ENCODE measurements around the gene VMP1.
"Not testable (repeated sequence)": the region's sequence is repeated elsewhere in the genome, so short reads cannot be mapped to it uniquely, and the experiment has no call there.

VMP1 gene

DNA sequence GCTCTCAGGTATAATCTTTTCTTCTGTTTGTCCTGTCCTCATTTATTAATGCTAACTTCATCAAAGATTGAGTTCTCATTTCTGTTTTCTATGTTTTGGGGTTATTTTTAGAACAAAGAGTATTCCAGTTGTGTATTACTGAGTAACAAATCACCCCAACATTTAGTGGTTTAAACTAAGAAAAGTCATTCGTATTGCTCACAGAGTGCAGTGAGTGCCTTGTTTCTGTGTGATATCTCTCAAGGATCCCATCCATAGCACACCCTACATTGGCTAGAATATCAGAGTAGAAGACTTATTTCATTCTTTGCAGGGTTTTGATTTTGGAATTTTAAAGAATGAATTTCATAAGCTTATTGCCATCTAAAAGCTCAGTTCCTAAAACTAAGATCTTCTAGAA, 72.1 kb downstream of the VMP1 start:
- DNase-seq (ENCODE audit: low spot score) = no peak

DNA sequence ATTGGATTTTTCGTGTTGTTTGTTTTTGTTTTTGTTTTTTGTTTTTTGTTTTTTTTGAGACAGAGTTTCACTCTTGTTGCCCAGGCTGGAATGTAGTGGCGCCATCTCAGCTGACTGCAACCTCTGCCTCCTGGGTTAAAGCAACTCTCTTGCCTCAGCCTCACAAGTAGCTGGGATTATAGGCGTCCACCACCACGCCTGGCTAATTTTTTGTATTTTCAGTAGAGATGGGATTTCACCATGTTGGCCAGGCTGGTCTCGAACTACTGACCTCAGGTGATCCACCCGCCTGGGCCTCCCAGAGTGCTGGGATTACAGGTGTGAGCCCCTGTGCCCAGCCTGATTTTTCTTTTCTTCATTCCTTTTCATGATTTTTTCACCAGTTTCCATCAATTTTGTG, 73.1 kb downstream of the VMP1 start:
- DNase-seq (ENCODE audit: low spot score) = not testable (repeated sequence)

DNA sequence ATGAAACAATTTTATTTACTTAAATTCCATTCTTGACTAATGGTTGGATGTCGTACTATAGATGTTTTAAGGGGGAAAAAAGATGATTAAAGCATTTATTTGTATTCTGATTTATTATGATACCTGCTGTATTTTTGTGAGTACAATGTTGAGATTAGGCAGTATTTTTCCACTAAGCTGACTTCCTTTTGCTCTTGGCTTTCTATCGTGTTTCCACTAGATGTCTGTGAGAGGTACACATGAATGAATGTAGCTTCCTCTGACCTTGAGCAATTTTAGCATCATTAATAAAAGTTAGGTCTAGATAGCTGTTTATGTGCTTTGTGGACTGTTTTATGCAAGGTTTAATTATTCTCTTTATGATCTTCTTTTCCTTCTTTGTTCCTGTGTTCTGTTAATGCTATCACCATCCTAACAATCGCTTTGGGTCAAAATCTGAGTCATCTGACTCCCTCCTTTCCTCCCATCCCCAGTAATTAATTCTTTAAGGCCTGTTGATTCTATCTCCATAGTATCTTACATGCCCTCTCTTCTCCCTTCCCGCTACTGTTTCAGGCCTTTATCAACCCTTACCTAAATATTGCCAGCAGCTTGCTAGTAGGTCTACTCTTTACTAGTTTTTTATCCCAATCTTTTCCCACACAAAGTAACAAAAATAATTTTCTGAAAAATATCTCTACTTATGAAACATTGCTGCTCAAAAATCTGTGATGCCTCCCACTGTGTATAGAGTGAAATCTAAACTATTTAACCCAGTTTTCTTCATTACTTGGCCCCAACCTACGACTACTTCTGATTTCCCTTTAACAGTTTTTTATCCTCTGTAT, 76.0 kb downstream of the VMP1 start:
- DNase-seq (ENCODE audit: low spot score) = peak; percentile 9

DNA sequence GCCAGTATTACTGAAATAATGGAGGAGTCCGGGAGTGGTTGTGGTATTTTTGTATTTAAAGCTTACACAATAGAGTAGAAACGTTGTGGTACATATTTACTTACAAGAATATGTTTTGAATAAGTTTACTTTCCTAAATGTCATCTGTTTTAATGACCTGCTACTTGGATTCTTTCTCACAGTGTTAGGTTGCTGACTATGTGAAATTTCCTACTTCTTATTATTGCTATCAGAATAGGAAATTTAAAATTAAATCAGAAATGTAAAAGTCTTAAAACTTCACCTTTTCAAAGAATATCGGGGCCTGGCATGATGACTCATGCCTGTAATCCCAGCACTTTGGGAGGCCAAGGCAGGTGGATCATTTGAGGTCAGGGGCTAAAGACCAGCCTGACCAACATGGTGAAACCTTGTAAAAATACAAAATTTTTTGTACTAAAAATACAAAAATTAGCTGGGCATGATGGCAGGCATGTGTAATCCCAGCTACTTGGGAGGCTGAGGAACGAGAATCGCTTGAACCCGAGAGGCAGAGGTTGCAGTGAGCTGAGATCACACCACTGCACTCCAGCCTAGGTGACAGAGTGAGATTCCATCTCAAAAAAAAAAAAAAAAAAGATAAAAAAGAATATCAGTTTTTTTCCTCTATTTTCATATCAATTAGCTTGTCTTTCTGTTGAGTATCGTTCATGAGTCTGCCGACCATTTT, 77.8 kb downstream of the VMP1 start:
- no peak for DNase-seq (ENCODE audit: low spot score)

DNA sequence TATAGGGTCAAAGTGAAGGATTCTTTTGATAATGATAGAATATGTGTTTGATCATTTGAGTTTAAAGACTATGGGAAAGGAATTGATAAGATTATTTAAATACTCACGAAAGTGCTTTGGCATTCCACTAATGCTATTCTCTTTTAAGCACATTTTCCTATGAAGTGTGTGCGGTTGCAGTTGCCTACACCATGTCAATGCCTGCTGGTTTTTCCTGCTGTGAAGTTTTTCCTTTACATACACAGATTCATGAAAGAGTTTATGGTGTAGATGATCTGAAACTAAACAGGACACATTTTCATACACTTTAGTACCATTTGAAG, 78.7 kb downstream of the VMP1 start:
- DNase-seq (ENCODE audit: low spot score) = no peak

DNA sequence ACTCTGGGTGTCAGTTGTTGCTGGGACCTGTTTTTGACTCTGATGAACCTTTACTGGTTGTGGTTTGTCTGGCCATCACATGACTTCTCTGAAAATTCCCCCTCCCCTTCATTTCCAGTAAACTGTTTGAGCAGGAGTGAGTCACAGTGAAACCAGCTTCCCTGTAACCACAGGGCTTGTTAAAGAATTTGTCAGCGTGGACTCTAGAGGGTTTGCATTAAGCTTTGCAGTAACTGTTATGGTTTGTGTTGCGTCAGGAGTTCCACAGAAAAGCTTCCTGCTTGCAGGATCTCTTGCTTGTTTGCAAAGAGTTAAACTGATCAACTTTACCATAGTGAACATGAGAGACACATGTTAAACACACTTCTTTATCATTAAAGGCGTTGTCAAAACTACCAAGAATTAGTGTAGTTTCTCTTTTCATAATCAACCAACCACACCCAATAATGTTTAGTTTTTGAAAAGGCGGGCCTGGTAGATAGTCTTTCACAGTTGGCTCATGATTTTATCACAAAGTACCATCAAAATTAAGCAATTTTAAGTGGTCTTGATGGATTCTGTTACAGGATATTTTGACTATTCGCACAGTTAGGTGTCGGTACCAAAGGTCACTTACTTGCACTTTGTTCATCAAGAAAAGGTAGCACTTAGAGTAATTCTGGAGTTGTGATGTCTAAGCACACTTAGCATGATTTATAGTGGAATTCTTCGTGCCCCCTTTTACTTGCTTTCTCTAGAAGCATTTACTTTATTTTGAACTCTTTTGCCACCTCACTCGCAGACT, 79.3 kb downstream of the VMP1 start:
- peak; percentile 83 for DNase-seq (ENCODE audit: low spot score)

DNA sequence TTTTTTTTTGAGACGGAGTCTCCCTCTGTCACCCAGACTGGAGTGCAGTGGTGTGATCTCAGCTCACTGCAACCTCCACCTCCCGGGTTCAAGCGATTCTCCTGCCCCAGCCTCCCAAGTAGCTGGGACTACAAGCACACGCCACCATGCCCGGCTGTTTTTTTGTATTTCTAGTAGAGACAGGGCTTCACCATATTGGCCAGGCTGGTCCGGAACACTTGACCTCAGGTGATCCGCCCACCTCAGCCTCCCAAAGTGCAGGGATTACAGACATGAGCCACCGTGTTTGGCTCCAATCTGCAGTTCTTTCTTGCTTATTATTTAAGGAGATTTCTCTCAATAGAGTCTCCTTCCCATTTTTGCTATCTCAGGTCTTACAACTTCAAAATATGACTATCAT, 82.4 kb downstream of the VMP1 start:
- not testable (repeated sequence) for DNase-seq (ENCODE audit: low spot score)

DNA sequence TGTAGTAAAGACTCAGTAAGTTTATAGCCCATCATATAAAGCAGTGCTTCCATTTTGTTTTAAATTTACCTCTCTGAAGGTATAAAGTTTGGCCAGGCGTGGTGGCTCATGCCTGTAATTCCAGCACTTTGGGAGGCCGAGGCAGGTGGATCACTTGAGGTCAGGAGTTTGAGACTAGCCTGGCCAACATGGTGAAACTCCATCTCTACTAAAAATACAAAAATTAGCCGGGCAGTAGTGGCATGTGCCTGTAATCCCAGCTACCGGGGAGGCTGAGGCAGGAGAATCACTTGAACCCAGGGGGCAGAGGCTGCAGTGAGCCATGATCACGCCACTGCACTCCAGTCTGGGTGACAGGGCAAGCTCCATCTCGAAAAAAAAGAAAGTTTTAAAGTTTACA, 83.0 kb downstream of the VMP1 start:
- DNase-seq (ENCODE audit: low spot score) = not testable (repeated sequence)

DNA sequence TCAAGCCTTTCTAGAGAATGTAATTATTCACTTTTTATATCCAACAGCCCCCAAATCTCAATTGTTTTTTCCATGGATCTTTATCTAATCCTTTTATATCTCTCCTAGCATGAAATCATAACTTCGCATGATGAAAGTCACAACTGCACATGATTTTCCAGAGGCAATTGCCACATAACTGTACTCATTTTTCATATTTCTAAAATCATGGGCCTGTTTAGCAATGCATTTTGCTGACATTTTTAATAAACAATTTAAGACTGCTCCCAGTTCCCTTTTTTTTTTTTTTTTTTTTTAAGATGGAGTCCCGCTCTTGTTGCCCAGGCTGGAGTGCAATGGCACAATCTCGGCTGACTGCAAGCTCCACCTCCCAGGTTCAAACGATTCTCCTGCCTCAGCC, 83.5 kb downstream of the VMP1 start:
- DNase-seq (ENCODE audit: low spot score) = no peak

DNA sequence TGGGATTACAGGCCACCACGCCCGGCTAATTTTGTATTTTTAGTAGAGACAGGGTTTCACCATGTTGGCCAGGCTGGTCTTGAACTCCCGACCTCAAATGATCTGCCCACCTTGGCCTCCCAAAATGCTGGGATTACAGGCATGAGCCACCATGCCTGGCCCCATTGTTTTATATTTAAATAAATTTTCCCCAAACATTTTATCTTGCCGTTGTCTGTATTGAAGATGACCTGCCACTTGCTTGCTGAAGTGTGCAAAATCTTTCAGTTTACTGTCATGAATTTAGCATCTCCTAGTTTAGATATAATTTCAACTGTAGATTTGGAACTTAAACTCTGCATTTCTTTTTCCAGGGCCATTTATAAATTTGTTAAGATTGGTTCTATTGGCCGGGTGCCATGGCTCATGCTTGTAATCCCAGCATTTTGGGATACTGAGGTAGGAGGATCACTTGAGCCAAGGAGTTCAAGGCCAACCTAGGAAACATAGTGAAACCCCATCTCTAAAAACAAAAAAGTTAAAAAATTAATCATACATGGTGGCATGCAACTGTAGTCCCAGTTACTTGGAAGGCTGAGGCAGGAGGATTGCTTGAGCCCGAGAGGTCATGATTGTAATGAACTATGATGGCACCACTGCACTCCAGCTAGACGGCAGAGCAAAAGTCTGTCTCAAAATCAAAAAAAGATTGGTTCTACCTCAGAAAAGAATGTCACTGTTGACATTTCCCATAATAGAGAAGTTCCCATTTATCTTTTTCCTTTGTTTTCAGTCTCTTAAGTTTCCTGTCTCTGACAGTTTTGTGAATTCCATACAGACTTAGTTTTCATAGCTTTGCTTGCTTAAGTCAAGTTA, 84.4 kb downstream of the VMP1 start:
- peak; percentile 14 for DNase-seq (ENCODE audit: low spot score)

DNA sequence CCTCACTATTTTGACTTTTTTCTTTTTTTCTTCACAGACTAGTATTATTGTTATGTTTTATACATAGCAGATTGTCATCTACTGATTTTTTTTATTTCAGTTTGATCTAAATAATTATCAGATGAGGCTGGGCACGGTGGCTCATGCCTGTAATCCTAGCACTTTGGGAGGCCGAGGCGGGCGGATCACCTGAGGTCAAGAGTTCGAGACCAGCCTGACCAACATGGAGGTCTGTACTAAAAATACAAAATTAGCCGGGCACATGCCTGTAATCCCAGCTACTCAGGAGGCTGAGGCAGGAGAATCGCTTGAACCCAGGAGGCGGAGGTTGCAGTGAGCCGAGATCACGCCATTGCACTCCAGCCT, 85.0 kb downstream of the VMP1 start:
- not testable (repeated sequence) for DNase-seq (ENCODE audit: low spot score)

DNA sequence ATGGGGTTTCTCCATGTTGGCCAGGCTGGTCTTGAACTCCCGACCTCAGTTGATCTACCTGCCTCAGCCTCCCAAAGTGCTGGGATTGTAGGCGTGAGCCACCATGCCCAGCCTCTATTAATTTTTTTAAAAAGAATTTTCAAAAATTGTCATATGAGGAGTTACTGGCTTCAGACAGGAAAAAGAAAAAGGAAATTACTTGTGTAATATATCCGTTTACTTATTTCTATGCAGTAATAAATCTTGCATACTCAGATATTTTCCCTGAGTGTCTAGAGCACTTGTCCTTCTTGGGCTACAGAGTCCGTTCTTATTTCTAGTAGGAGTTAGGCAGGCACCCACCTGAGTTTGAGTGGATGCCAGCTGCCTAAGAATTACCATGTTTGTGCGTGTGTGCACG, 85.8 kb downstream of the VMP1 start:
- no peak for DNase-seq (ENCODE audit: low spot score)

DNA sequence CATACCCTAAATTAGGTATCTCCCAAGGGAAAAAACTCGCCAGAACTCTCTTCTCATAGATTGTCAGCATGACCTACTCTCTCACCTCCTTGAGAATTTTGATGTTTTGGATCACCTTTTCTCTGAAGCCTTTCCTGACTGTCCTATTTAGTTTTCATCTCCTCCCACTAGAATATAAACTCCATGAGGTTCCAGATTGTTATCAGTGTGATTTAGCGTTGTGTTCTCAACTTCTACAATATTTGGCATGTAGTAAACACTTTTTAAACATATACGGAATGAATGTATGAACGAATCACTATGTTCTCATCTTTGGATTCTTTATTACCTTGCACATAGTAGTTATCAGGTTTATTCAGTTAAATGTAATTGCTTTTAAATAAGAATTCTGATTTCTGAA, 88.7 kb downstream of the VMP1 start:
- no peak for DNase-seq (ENCODE audit: low spot score)

DNA sequence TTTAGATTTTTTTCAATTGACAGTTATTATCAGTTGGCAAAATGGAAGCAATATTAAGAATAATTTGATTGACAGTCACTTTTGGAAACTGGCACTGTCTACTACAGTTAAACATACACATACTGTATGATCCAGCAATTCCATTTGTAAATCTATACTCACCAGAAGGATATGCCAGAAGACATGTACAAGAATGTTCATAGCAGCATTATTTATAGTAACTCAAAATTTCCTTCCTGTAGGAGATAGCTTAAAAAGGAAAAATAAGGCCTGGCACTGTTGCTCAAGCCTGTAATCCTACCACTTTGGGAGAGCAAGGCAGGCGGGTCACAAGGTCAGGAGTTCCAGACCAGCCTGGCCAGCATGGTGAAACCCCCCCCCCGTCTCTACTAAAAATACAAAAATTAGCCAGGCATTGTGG, 89.3 kb downstream of the VMP1 start:
- DNase-seq (ENCODE audit: low spot score) = no peak

DNA sequence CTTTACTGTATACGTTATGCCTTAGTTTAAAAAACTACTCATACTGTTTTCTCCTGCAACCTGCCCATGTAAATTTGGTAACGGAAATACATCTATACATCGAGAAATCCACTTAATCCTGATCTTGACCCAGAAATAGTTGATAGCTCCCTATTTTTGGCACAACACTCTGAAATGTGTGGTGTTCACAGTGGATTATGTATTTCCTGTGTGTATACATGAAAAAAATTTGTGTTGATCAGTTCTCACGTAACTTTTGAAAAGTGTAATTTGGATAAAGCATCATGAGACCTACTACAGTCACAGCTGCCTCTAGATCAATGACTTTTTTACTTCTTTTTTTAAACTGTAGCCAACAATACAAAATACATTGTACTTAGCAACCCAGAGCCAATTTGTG, 90.7 kb downstream of the VMP1 start:
- DNase-seq (ENCODE audit: low spot score) = no peak

DNA sequence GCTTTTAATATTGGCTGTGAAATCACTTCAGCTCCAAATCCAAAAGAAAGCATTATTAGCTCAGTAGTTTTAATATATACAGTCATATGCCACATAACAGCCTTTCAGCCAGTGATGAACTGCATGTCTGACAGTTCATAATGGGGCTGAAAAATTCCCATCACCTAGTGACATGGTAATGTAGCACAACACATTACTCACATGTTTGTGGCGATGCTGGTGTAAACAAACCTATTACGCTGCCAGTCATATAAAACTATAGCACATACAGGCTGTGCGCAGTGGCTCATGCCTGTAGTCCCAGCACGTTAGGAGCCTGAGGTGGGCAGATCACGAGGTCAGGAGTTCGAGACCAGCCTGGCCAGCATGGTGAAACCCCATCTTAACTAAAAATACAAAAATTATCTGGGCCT, 93.1 kb downstream of the VMP1 start:
- DNase-seq (ENCODE audit: low spot score) = no peak

DNA sequence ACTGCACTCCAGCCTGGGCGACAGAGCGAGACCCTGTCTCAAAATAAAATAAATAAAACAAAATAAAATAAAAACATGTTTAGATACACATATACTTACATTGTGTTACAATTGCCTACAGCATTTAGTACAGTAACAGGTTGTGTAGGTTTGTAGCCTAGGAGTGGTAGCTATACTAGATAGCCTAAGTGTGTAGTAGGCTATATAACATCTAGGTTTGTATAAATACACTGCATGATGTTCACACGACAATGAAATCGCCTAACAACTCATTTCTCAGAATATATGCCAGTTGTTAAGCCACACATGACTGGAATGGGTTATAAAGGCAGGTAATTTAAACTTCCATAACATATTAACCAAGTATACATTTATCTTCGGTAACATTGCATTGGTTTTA, 94.7 kb downstream of the VMP1 start:
- no peak for DNase-seq (ENCODE audit: low spot score)

DNA sequence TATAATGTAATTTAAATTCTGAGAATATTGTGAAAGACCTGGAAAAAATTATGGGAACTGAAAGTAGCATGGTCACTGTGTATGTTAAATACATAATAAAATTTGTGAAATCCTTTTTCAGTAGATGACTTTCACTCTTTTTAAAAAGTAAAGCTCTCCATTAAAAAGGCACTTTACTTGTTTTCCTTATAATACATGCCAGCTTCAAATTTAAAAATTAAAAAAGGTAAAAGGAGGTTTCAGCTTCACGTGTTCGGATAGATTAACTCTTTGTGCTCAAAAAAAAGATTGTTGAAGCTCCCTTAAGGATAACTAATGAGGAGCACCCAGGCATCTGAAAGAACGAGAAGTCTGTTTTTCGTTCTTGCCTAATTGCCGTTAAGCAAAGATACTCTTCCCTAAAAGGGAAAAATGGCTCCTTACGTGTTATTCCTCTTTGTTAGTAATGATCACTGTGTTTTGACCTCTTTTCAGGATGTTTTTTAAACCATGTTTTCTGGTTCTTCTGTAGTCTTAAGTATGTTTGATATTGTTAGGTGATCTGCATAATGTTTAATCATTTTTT, 97.5 kb downstream of the VMP1 start:
- DNase-seq (ENCODE audit: low spot score) = peak; percentile 11

DNA sequence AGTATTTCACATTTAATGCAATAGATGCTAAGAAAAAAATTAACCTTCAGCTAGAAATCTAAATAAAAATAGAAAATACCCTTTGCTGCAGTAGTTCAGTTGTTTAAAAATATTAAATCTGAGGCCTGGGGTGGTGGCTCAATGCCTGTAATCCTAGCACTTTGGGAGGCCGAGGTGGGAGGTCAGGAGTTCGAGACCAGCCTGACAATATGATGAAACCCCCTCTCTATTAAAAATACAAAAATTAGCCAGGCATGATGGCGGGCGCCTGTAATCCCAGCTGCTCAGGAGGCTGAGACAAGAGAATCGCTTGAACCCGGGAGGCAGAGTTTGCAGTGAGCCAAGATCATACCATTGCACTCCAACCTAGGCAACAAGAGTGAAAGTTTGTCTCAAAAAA, 98.9 kb downstream of the VMP1 start:
- not testable (repeated sequence) for DNase-seq (ENCODE audit: low spot score)

DNA sequence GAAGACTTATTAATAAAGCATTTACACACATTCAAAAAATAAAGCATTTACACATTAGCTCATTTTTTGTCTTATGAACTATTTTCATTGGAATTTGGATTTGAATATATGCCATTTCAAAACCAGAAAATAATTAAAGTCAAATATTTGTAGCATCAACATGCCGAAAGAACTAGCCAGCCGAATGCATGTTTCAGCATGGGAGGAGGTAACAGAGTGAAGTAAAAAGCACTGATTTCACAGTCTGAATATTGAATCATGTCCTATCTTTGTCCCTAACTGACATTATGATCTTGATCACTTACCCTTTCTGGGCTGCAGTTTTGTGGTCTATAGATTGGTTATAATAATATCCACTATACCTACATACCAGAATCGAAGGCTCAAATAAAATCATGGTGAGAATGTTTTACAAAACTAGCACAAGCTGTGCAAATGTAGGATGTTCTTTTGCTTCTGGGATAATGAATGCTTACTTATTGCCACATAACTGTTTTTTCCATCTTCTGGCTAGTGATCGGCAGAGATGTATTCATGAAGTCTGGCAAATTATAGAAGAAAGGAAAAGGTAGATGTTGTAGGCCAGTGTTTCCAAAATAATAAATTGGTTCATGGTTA, 100.5 kb downstream of the VMP1 start:
- peak; percentile 63 for DNase-seq (ENCODE audit: low spot score)

DNA sequence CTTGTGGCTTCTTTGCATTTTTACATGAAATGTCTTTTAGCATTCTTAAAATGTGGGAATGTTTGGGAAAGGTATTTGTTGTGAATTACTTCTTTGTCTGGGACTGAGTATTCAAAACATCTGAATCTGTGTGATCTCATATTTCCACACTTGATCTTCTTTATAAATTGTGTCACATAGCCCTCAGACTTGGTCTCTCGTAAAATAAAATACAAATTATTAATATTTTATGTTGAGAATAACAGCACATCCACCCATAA, 103.4 kb downstream of the VMP1 start:
- DNase-seq (ENCODE audit: low spot score) = peak; percentile 27

DNA sequence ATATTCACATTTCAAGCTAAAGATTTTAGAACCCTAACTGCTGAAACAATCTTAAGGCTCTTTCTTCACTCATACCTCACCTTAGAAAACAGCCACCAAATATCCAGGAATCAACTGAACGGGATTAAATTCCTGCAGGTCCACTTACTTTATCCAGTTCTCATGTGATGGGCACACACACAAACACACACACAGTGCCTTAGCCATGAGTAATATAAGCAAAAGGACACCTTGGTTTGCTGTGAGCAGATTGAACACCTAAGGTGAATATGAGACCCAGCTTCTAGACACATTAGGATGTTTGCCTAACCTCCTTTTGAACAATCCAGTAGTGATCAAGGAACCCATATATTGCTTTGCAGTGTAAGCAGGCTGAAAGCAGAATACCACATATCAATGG, 103.8 kb downstream of the VMP1 start:
- no peak for DNase-seq (ENCODE audit: low spot score)
